ENCODE measurements around the gene MCUB.

DNA sequence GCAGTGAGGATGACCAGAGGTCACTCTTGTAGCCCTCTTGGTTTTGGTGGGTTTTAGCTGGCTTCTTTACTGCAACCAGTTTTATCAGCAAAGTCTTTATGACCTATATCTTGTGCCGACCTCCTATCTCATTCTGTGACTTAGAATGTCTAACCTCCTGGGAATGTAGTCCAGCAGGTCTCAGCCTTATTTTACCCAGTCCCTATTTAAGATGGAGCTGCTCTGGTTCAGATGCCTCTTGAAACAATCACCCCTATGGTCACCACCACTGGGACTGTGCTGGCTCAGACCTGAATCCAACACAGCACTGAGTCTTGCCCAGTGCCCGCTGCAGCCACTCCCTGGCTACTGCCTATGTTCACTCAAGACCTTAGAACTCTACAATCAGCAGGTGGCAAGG is 49.4 kb downstream of the MCUB start:
- no peak for TF ChIP-seq HDGF (IDR thresholded peaks at IDR 0.05; ENCODE audit: borderline replicate concordance)
- TF ChIP-seq PKNOX1 (IDR thresholded peaks at IDR 0.05), result no peak
- no peak for TF ChIP-seq FOXK2 (IDR thresholded peaks at IDR 0.05)
- TF ChIP-seq ARNT (IDR thresholded peaks at IDR 0.05), result no peak
- no peak for TF ChIP-seq NFRKB (IDR thresholded peaks at IDR 0.05)
- TF ChIP-seq TARDBP (IDR thresholded peaks at IDR 0.05), result no peak
- no peak for TF ChIP-seq FOXM1 (IDR thresholded peaks at IDR 0.05; ENCODE audit: borderline replicate concordance)
